GM12891 (cell line): ENCODE data around the gene ADAP1.

Experiments used
- POLR2A ChIP-seq: IDR thresholded peaks from 2 replicates; pipeline ENCODE4 v1.6.1; 2011; ENCODE audit warnings: low read depth, low read length, control low read depth
- POLR2AphosphoS5 ChIP-seq: IDR thresholded peaks from 2 replicates; pipeline ENCODE4 v1.6.1; 2011; ENCODE audit warnings: low read depth, low read length, control low read depth
- POU2F2 ChIP-seq: IDR thresholded peaks from 2 replicates; pipeline ENCODE4 v1.6.1; 2011; ENCODE audit warnings: low read depth, mild to moderate bottlenecking, control low read depth, low read length, moderate library complexity
- SPI1 ChIP-seq: IDR thresholded peaks from 2 replicates; pipeline ENCODE4 v1.6.1; 2011; ENCODE audit warnings: low read depth, low read length, control low read depth
- TAF1 ChIP-seq: IDR thresholded peaks from 2 replicates; pipeline ENCODE4 v1.6.1; 2011; ENCODE audit warnings: low read depth, low read length, control low read depth

- TF ChIP-seq POLR2AphosphoS5 (no peak), POLR2A (no peak), SPI1 (no peak), TAF1 (no peak), POU2F2 (no peak)
Observed at GRCh38 chr7:946256-946996, 8.1 kb downstream of the ADAP1 start.
